Measurements from ENCODE around the gene LETM1.

DNA sequence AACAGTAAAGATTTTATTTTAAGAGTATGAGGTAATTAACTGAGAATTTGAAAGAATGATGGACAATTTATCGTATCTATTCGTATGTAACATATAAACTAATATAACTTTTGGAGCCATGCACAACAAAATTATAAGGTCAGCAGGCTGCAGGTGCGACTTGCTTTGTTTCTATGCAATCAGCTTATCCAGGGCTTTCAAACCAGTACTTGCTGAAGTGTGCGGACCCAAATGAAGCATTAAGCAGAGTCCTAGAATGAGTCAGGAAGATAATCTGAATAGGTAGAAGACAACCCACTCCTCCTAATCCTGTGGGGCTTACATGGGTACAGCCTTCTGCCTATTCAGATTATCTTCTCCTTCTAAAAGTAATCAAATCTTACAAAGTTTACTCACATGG lies 17.3 kb upstream of the LETM1 start:
- no peak for TF ChIP-seq JUND (IDR thresholded peaks at IDR 0.05)
- TF ChIP-seq, protein P1, sequence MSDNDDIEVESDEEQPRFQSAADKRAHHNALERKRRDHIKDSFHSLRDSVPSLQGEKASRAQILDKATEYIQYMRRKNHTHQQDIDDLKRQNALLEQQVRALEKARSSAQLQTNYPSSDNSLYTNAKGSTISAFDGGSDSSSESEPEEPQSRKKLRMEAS (IDR thresholded peaks at IDR 0.05), result no peak
- no peak for TF ChIP-seq CTCF (IDR thresholded peaks at IDR 0.05; ENCODE audit: low read depth, low read length, missing input control)
- TF ChIP-seq ZBTB33 (IDR thresholded peaks at IDR 0.05), result no peak
- TF ChIP-seq TAF1 (conservative IDR thresholded peaks at IDR 0.05), result no peak
- no peak for TF ChIP-seq EGR1 (IDR thresholded peaks at IDR 0.05; ENCODE audit: low read depth in 2 of 2)
- TF ChIP-seq, protein P2, sequence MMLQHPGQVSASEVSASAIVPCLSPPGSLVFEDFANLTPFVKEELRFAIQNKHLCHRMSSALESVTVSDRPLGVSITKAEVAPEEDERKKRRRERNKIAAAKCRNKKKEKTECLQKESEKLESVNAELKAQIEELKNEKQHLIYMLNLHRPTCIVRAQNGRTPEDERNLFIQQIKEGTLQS (IDR thresholded peaks at IDR 0.05), result no peak
- TF ChIP-seq SP1 (IDR thresholded peaks at IDR 0.05), result no peak
- no peak for TF ChIP-seq GABPA (IDR thresholded peaks at IDR 0.05 in 1 of 2, conservative IDR thresholded peaks at IDR 0.05 in 1 of 2)
- no peak for TF ChIP-seq HNF4A (conservative IDR thresholded peaks at IDR 0.05)
- TF ChIP-seq, protein P3, sequence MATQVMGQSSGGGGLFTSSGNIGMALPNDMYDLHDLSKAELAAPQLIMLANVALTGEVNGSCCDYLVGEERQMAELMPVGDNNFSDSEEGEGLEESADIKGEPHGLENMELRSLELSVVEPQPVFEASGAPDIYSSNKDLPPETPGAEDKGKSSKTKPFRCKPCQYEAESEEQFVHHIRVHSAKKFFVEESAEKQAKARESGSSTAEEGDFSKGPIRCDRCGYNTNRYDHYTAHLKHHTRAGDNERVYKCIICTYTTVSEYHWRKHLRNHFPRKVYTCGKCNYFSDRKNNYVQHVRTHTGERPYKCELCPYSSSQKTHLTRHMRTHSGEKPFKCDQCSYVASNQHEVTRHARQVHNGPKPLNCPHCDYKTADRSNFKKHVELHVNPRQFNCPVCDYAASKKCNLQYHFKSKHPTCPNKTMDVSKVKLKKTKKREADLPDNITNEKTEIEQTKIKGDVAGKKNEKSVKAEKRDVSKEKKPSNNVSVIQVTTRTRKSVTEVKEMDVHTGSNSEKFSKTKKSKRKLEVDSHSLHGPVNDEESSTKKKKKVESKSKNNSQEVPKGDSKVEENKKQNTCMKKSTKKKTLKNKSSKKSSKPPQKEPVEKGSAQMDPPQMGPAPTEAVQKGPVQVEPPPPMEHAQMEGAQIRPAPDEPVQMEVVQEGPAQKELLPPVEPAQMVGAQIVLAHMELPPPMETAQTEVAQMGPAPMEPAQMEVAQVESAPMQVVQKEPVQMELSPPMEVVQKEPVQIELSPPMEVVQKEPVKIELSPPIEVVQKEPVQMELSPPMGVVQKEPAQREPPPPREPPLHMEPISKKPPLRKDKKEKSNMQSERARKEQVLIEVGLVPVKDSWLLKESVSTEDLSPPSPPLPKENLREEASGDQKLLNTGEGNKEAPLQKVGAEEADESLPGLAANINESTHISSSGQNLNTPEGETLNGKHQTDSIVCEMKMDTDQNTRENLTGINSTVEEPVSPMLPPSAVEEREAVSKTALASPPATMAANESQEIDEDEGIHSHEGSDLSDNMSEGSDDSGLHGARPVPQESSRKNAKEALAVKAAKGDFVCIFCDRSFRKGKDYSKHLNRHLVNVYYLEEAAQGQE (IDR thresholded peaks at IDR 0.05), result no peak

Measured in liver (tissue), 3 donors.